Keratinocyte (primary cell): Measurements from ENCODE around the gene SNX24.

Experiments
- CTCF ChIP-seq, 3 experiments: IDR thresholded peaks in 1 of 3; conservative IDR thresholded peaks in 1 of 3; optimal IDR thresholded peaks in 1 of 3; 2 replicates in 2 of 3; 3 replicates in 1 of 3; pipeline versions ENCODE3 to v1.5.1; 2011; ENCODE audit warnings: low read length in 3 of 3, mild to moderate bottlenecking in 3 of 3, moderate library complexity in 2 of 3, control low read depth in 1 of 3, inconsistent platforms in 1 of 3; ENCODE audit not compliant: insufficient read depth in 2 of 3; ENCODE audit errors: extremely low read depth in 1 of 3
- EZH2 ChIP-seq: IDR thresholded peaks from one replicate; pipeline ENCODE4 v1.6.1; 2012; ENCODE audit warnings: inconsistent platforms, mild to moderate bottlenecking, low read length, moderate library complexity

GRCh38 chr5:122936088-122936487, 90.7 kb downstream of the SNX24 start:
- no peak for TF ChIP-seq CTCF (optimal IDR thresholded peaks at IDR 0.05 in 1 of 3, IDR thresholded peaks at IDR 0.05 in 1 of 3, conservative IDR thresholded peaks at IDR 0.05 in 1 of 3; ENCODE audit: extremely low read depth in 1 of 3, insufficient read depth in 2 of 3, low read length in 3 of 3)
- no peak for TF ChIP-seq EZH2
